HG03571 (cell line): ENCODE results near the gene ICA1.
A peak's percentile ranks its signal among the peaks of the same experiment; 100 is the strongest.
"Not testable (repeated sequence)": the region's sequence is repeated elsewhere in the genome, so short reads cannot be mapped to it uniquely, and the experiment has no call there.

Experiments used
- ATAC-seq: cut with Tn5 transposase; IDR thresholded peaks from one replicate; pipeline ENCODE4 v1.9.1; 2021; ENCODE audit not compliant: unreplicated experiment

ICA1 gene

DNA sequence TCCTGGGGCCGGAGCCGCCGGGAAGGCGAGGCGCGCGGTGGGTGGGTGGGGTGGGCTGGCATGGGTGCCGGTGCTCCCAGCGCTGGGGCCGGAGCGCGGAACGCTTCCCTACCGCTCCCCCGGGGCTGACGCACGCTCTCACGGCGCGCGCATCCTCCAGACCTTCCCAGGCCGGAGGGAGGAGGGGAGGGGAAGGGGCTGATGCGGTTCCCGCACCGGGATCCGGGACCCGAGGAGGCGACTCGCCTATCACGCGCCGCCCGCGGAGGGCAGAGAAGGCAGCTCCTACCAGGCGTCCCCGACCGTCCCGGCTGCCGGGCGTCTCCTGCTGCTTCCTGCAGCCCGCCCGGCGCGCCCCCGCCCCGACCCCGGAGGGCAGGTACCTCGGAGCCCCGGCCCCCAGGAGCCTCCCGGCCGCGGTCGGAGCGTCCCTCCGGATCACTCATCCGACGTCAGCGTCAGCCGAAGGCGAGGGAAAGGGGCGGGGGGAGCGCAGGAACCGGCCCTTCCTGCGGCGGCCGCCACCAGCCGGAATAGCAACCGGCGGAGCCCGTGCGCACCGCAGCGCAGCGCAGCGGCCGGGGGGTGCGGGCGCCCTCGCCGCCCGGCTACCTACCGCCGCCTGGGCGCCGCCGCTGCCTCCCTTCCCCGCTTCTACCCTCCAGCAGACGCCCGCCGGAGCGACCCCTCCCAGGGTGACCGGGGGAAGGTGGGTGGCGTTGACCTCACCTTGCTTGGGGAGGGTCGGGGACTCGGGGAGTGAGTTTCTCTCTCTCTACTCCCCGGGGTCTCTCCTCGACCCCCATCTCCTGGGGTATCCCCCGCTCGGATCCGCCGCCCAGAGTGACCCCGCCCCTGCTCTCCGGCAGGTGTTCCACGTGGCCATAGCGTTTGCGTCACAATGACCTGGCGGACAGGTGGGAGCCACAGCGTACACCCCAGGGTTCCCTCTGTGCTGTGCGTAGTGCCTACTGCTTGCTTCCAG is at the start of gene ICA1:
Gene ICA1, minus strand, starts transcription at position 457 of the 985 bp plus-strand sequence. CDS start 26,241 bp downstream, outside the sequence.
- ATAC-seq = peak; percentile 64

GRCh38 chr7:8310876-8311275 is 48.9 kb upstream of the ICA1 start:
- ATAC-seq = no peak

DNA sequence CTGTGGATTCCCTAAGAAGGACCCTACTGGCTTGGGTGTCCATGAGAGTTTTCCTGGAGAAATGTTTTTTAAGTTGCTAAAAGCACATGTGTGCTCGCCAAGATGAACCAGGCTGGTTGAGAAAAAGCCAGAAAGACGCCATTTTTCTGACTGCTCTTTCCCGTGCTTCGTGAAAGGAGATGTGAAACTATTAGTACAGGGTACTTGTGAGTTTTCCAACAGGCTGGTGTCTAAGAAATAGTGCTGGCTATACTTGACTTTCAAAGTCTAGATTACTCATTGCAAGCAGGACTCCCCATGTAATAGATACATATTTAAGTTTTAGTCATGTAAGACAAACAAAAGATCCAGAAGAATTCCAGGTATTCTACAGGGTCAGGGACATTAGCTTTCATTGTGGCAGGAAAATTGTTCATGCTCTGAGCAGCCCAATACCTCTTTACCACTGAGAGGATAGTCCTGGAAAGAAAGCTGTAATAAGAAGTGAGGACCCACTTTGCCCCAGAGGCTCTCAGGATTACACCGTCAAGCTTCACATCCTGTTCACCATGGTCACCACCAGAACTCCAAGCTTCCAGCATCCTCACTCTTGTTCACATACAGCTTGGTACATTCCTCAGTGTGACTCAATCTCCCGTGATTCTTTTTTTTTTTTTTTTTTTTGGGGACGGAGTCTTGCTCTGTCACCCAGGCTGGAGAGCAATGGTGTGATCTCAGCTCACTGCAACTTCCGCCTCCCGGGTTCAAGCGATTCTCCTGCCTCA is 43.8 kb upstream of the ICA1 start:
- no peak for ATAC-seq

DNA sequence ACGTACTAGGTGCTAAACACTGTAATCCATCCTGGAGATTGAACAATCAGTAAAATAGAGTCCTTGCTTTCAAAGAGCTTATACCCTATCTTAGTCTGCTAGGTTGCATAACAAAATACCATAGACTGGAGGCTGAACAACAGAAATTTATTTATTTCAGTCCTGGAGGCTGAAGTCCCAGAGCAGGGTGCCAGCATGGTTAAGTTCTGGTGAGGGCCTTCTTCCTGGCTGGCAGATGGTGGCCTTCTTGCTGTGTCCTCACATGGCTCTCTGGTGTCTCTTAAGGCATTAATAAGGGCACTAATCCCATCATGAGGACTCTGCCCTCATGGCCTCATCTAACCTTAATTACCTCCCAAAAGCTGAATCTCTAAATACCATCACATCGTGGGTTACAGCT is 43.1 kb upstream of the ICA1 start:
- no peak for ATAC-seq

DNA sequence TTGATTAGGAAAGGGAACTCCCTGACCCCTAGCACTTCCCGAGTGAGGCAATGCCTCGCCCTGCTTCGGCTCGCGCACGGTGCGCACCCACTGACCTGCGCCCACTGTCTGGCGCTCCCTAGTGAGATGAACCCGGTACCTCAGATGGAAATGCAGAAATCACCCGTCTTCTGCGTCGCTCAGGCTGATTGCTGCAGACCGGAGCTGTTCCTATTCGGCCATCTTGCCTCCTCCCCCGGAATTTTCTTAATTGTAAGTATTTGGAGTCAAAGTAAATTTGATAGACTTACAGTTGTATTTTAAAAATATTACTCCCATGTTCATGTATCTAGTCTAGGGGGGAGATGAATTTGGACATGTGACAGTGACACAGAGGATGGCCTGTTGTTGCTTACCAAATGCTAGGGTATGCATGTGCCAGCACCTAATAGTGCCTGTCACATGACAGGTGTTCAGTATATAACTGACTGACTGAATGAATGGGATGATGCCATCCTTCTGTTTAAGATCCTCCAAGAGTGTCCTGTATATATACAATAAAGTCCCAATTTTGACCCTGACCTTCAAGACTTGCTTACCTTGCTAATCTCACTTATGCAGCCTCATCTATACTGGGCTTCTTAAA is 42.0 kb upstream of the ICA1 start:
- ATAC-seq = no peak

- not testable (repeated sequence) for ATAC-seq
Measured at GRCh38 chr7:8297023-8297422, 35.1 kb upstream of the ICA1 start.

DNA sequence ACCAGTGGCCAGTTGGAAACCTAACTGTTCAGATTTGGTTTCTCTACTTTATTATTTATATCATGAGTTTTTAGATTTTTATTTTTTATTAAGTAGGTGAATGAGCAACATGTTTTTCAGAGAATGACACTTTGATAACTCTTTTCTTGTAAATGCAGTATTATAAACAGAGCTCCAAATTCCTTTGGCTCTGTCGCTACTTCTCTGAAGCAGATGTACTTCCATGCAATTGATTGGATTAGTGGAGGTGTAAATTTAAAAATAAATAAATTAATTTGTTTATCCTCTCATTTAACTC is 34.3 kb upstream of the ICA1 start:
- peak; percentile 6 for ATAC-seq

GRCh38 chr7:8295638-8296361 is 33.8 kb upstream of the ICA1 start:
- ATAC-seq = peak; percentile 94

GRCh38 chr7:8291397-8292141 is 29.6 kb upstream of the ICA1 start:
- no peak for ATAC-seq

GRCh38 chr7:8290645-8291308 is 28.8 kb upstream of the ICA1 start:
- no peak for ATAC-seq

DNA sequence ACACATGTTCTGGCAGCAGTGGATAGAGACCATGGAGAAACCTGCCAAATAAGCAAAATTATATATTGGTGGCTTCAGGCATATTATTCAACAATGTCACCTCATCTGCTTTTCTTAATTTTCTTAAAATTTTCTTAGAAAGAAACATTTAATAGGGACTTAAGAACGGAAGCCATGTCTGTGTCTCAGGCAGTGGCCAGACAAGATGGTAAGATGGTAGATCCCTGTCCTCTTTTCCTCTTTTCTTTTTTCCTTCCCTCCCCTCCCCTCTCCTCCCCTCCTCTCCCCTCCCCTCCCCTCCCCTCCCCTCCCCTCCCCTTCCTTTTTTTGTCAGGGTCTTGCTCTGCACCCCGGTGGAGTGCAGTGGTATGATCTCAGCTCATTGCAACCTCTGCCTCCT is 24.2 kb upstream of the ICA1 start:
- no peak for ATAC-seq

- ATAC-seq = no peak
Measured at GRCh38 chr7:8285155-8285554, 23.2 kb upstream of the ICA1 start.

DNA sequence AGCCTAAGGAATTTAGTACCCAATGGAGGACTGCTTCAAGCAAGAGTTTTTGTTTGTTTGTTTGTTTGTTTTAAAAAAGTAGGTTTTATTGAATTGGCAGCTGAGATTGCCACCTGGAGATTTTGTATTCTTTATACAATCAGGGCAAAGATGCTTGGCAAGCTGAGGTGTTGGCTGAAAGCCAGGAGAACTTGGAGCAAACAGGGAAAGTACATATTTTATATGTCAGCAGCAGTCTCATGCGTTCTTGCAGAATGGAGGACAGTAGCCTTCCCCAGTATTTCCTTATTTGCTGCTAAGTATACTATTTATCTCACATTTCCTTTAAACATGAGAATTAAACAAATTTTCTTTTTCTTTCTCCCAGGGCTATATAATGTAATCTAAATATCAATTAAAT is 22.6 kb upstream of the ICA1 start:
- ATAC-seq = no peak

DNA sequence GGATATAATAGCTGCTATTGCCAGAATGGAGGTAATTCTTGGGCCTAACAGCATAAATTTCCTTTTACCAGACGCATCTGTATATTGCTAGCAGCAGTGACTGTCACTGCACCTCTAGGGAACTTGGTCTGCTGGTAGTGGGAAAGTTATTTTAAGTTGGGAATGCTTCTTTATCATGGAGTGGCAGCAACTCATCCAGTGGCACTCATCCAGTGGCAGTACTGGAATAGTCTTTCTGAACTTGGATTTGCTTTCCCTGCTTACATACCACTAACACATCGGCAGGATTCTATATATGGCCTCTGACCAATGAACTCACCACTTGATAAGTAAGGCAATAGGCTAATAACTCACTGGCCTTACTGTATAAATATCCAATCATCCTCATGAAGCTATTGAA is 22.0 kb upstream of the ICA1 start:
- no peak for ATAC-seq

DNA sequence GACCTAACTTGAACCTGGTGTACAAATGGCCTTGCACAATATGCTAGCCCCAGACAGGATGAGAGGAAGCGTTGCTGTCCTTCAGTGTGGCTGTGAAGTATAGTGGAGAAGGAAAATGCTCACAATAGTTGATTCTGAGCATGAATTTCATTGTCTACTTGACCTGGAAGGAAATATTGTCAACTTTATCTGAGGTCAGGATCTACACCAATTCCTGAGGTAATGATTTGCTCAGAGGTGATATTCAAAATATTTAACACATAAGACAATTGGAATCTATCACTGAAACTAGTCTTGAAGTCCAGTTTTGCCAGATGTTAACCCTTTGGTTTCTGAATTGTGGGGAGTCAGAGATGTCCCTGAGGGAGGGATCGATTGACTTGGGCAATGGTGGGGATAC is 20.9 kb upstream of the ICA1 start:
- ATAC-seq = no peak

DNA sequence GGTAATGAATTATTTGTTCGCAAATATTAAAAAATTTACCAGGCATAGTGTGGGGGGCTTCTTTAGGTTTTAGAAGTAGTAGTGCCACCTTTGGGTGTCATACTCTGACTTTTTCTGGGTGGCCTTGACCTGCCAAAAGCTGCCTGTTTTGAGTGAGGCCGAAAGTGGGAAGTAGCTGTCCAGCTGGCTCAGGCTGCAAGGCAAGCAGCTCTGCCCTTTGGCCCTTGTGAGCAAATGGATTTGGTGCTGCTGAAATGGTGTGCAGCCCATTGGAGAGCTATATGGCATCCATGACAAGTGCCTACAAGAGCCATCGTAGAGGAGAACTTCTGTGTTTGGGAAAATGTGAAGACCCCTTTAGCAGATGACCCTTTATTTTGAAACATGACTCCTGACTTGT is 20.2 kb upstream of the ICA1 start:
- no peak for ATAC-seq

DNA sequence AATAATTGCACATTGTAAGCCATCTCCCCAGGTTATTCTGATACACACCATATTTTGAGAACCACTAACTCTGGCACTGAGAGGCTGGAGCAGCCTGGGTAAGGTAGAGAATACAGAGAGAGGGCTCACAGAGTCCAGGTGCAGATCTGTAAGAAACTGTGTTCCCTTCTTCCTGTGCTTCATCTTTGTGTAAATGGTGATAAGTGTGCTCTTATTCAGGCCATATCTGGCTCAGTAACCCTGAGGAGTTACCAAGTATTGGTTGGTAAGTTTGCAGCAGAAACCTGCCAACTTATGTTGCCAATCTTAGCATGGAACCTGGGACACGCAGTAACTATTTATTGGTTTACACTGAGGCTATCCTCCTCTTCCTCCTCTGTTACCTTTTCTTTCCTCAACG is 16.2 kb upstream of the ICA1 start:
- ATAC-seq = no peak

GRCh38 chr7:8277394-8277982 is 15.5 kb upstream of the ICA1 start:
- ATAC-seq = no peak

DNA sequence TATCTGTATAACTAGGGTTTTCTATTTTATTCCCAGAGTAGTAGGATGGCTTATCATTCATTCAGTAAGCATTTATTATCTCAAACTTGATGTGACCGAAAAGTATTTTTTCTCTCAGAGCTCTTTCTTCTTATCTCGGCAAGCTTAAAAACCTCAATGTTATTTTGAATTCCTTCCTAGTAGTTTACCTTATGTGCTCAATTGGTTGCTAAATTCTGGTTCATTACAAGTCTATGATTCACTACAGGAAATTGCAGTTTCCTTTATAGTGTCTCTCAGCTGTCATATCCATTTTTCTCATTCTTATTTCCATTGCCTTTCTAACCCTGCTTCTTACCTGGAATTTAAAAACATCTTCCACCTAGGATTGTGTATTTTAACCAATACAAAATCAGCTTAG is 12.6 kb upstream of the ICA1 start:
- no peak for ATAC-seq

GRCh38 chr7:8271960-8272359 is 10.0 kb upstream of the ICA1 start:
- no peak for ATAC-seq
